Measurements from ENCODE around the gene CCN6. TPM values are rescaled to one million over a fixed set of nuclear protein-coding genes. Genes with fewer than 3 reads are reported as not detected.
"Not testable (repeated sequence)": the region's sequence is repeated elsewhere in the genome, so short reads cannot be mapped to it uniquely, and the experiment has no call there.

Gene CCN6
- total RNA-seq, 1 donor from 2014 or later: 0.34 TPM

GRCh38 chr6:112044196-112044595 lies 9.7 kb upstream of the CCN6 start:
- Mint-ChIP-seq H3K4me1 (ENCODE audit: low read depth) (peaks cover 31% of the 10 kb centered on the region), H3K9me3 (no peaks in the 10 kb centered on the region), H3K4me3 (ENCODE audit: low read depth) (peak overlapping the region; percentile 91), H3K27me3 (ENCODE audit: low read depth) (no peaks in the 10 kb centered on the region), H3K36me3 (ENCODE audit: low read depth) (no peaks in the 10 kb centered on the region), H3K27ac (peak overlapping the region; percentile 98)
- no peak for DNase-seq (ENCODE audit: low spot score)
- intact Hi-C loops (cut with micrococcal nuclease): loop anchor here (5.0 kb wide), 1 partner anchor 1227 kb away; the partner anchor contains the start of gene CDK19

DNA sequence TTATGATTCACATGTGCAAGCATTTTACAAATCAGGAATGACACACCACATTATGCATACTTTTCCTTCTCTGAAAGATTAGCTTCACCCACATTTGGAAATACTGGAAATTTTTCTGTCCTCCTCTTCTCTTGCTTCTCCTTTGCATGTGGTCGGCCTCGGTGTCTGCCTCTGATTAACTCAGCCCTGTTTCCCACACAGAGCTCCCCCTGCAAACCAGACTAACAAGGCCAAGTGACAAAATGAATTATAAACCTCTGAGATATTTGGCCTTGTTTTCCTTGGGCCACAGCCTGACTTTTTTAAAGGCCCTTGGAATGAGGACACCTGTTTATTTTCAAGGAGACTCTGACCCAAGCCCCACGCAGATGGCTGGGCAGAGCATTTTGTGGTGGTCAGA lies 9.0 kb upstream of the CCN6 start:
- Mint-ChIP-seq H3K4me3 (ENCODE audit: low read depth) (no peak overlapping the region), H3K4me1 (ENCODE audit: low read depth) (peaks cover 31% of the 10 kb centered on the region), H3K9me3 (no peaks in the 10 kb centered on the region), H3K27me3 (ENCODE audit: low read depth) (no peaks in the 10 kb centered on the region), H3K36me3 (ENCODE audit: low read depth) (no peaks in the 10 kb centered on the region), H3K27ac (no peak overlapping the region)
- no peak for DNase-seq (ENCODE audit: low spot score)
- intact Hi-C loops (cut with micrococcal nuclease): loop anchor here (5.0 kb wide), 1 partner anchor 1228 kb away; the partner anchor contains the start of gene CDK19

- H3K27ac Mint-ChIP-seq; H3K9me3 Mint-ChIP-seq; H3K36me3 Mint-ChIP-seq (ENCODE audit: low read depth); H3K27me3 Mint-ChIP-seq (ENCODE audit: low read depth); intact Hi-C loops (cut with micrococcal nuclease); DNase-seq (ENCODE audit: low spot score); H3K4me3 Mint-ChIP-seq (ENCODE audit: low read depth): not testable (repeated sequence)
- peaks cover 20% of the 10 kb centered on the region for H3K4me1 Mint-ChIP-seq (ENCODE audit: low read depth)
Measured at GRCh38 chr6:112047523-112047922, 6.4 kb upstream of the CCN6 start.

DNA sequence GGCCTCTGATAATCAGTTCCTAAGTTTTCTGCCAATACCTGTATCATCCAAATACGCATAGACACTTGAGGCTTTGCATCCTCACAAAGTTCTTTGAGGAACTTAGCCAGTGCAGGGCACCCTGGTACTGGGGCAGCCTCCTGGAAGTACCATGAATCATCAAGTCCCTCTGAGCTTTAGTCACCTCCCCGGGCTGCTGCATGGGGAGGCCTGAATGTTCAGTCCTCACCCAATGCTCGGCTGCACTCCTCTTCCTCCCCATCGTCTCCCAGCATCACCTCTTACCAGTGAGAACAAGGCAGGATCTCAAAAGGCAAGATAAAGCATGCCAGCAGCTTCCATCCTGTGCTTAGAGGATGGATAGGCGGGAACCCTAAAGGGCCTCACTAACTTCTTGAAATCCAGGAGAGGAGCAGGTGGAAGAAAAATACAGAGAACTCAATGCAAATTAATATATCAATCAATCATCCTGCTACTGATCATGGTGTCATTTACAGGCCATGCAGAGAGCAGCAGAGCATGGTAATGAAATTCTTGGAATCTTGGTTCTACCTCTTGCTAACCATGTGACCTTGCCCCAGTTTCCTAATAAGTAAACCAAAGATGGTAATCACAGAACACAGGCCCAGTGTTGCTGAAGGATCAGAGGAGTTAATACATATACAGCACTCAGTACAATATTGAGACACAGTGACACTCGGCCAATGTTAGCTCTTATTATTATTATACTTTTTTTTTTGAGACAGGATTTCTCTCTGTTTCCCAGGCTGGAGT lies 4.7 kb upstream of the CCN6 start:
- Mint-ChIP-seq H3K36me3 (ENCODE audit: low read depth) (no peaks in the 10 kb centered on the region), H3K9me3 (no peaks in the 10 kb centered on the region), H3K27ac (no peak overlapping the region), H3K27me3 (ENCODE audit: low read depth) (no peaks in the 10 kb centered on the region), H3K4me1 (ENCODE audit: low read depth) (peaks cover 10% of the 10 kb centered on the region), H3K4me3 (ENCODE audit: low read depth) (no peak overlapping the region)
- intact Hi-C loops (cut with micrococcal nuclease): no loop called here
- no peak for DNase-seq (ENCODE audit: low spot score)

- Mint-ChIP-seq H3K9me3 (no peaks in the 10 kb centered on the region), H3K27ac (no peak overlapping the region), H3K36me3 (ENCODE audit: low read depth) (no peaks in the 10 kb centered on the region), H3K4me1 (ENCODE audit: low read depth) (peaks cover 10% of the 10 kb centered on the region), H3K27me3 (ENCODE audit: low read depth) (peaks cover 2% of the 10 kb centered on the region), H3K4me3 (ENCODE audit: low read depth) (no peak overlapping the region)
- no peak for DNase-seq (ENCODE audit: low spot score)
- intact Hi-C loops (cut with micrococcal nuclease): no loop called here
Measured at GRCh38 chr6:112049996-112050395, 3.9 kb upstream of the CCN6 start.

DNA sequence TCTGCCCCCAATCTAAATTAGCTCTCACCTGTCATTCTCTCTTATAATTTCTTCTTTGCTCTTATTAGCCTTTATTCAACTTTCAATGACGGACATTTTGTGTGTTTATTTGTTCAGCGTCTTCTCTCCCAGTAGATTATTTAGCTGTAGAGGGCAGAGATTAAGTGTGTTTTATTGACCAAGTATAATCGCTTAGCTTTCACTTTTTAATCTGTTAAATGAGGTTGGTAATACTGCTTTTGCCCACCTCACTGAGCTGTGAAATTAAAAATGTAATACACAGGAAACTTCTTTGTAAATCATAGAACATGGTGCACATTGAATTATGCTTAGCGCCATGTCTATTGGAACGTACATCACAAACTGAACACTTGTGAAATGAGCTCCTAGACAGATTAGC lies 3.5 kb upstream of the CCN6 start:
- no peak for DNase-seq (ENCODE audit: low spot score)
- intact Hi-C loops (cut with micrococcal nuclease): no loop called here
- peaks cover 10% of the 10 kb centered on the region for H3K4me1 Mint-ChIP-seq (ENCODE audit: low read depth)
- H3K9me3 Mint-ChIP-seq: no peaks in the 10 kb centered on the region
- H3K27ac Mint-ChIP-seq: no peak overlapping the region
- H3K36me3 Mint-ChIP-seq (ENCODE audit: low read depth): no peaks in the 10 kb centered on the region
- peaks cover 5% of the 10 kb centered on the region for H3K27me3 Mint-ChIP-seq (ENCODE audit: low read depth)
- no peak overlapping the region for H3K4me3 Mint-ChIP-seq (ENCODE audit: low read depth)

DNA sequence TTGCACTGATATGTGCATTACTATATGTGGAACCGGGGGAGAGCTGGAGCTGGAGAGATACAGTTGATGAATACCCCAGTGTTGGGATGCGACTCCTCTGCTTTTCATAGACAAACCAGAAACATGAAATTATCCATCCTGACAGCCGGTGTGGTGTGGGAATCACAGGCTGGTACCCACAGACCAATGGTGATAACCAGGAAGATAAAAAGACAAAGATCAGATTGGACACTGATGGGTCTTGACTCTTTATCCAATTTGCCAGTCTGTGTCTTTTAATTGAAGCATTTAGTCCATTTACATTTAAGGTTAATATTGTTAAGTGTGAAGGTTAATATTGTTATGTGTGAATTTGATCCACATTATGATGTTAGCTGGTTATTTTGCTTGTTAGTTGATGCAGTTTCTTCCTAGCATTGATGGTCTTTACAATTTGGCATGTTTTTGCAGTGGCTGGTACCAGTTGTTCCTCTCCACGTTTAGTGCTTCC lies 2.6 kb upstream of the CCN6 start:
- not testable (repeated sequence) for H3K36me3 Mint-ChIP-seq (ENCODE audit: low read depth); H3K27me3 Mint-ChIP-seq (ENCODE audit: low read depth)

GRCh38 chr6:112054555-112055190 lies 769 bp downstream of the CCN6 start:
- Mint-ChIP-seq H3K4me1 (ENCODE audit: low read depth) (peaks cover 4% of the 10 kb centered on the region), H3K27me3 (ENCODE audit: low read depth) (peaks cover 6% of the 10 kb centered on the region), H3K27ac (no peak overlapping the region), H3K4me3 (ENCODE audit: low read depth) (no peak overlapping the region), H3K36me3 (ENCODE audit: low read depth) (no peaks in the 10 kb centered on the region), H3K9me3 (no peaks in the 10 kb centered on the region)
- no peak for DNase-seq (ENCODE audit: low spot score)
- intact Hi-C loops (cut with micrococcal nuclease): no loop called here

More for the DNA sequence above, 2.6 kb upstream of the CCN6 start:
- H3K4me1 Mint-ChIP-seq (ENCODE audit: low read depth): peaks cover 10% of the 10 kb centered on the region
- H3K4me3 Mint-ChIP-seq (ENCODE audit: low read depth); H3K27ac Mint-ChIP-seq; DNase-seq (ENCODE audit: low spot score); H3K9me3 Mint-ChIP-seq; intact Hi-C loops (cut with micrococcal nuclease): not testable (repeated sequence)

- intact Hi-C loops (cut with micrococcal nuclease): no loop called here
- no peaks in the 10 kb centered on the region for H3K36me3 Mint-ChIP-seq (ENCODE audit: low read depth)
- no peaks in the 10 kb centered on the region for H3K9me3 Mint-ChIP-seq
- no peak for DNase-seq (ENCODE audit: low spot score)
- H3K4me1 Mint-ChIP-seq (ENCODE audit: low read depth): no peaks in the 10 kb centered on the region
- no peak overlapping the region for H3K27ac Mint-ChIP-seq
- peaks cover 6% of the 10 kb centered on the region for H3K27me3 Mint-ChIP-seq (ENCODE audit: low read depth)
- no peak overlapping the region for H3K4me3 Mint-ChIP-seq (ENCODE audit: low read depth)
Measured at GRCh38 chr6:112058243-112059032, 4.5 kb downstream of the CCN6 start.

GRCh38 chr6:112061605-112062004 lies 7.7 kb downstream of the CCN6 start:
- H3K27me3 Mint-ChIP-seq (ENCODE audit: low read depth): peaks cover 6% of the 10 kb centered on the region
- H3K36me3 Mint-ChIP-seq (ENCODE audit: low read depth): no peaks in the 10 kb centered on the region
- intact Hi-C loops (cut with micrococcal nuclease): no loop called here
- no peaks in the 10 kb centered on the region for H3K4me1 Mint-ChIP-seq (ENCODE audit: low read depth)
- no peak for DNase-seq (ENCODE audit: low spot score)
- no peak overlapping the region for H3K4me3 Mint-ChIP-seq (ENCODE audit: low read depth)
- H3K27ac Mint-ChIP-seq: no peak overlapping the region
- H3K9me3 Mint-ChIP-seq: no peaks in the 10 kb centered on the region

- no peaks in the 10 kb centered on the region for H3K9me3 Mint-ChIP-seq
- H3K27me3 Mint-ChIP-seq (ENCODE audit: low read depth): peaks cover 6% of the 10 kb centered on the region
- no peaks in the 10 kb centered on the region for H3K36me3 Mint-ChIP-seq (ENCODE audit: low read depth)
- intact Hi-C loops (cut with micrococcal nuclease): no loop called here
- H3K4me3 Mint-ChIP-seq (ENCODE audit: low read depth): no peak overlapping the region
- no peaks in the 10 kb centered on the region for H3K4me1 Mint-ChIP-seq (ENCODE audit: low read depth)
- no peak overlapping the region for H3K27ac Mint-ChIP-seq
- no peak for DNase-seq (ENCODE audit: low spot score)
Measured at GRCh38 chr6:112062966-112063365, 9.1 kb downstream of the CCN6 start.

DNA sequence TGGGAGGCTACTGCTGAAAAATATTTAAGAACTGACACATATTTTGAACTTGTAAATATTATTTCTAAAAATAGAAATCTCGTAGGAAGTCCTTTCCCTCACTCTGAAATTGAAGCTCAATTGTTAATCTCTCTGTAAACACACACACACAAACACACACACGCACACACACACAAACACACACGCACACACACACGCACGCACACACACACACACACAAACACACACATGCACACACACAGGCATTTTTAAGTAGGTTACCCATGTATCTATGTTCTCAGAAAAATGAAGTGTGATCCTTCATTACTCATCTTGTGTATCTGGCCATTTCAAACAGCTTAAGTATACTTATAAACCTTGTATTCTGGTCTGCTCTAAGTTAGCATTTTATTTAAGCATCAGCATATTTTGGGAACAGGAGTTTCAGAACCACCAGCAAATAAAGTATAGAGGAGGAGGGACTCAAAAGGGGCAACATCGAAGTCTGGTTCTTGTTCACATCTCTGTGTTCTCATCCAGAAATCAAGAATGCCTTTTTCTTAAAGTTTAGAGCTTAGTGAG lies 11.6 kb downstream of the CCN6 start:
- intact Hi-C loops (cut with micrococcal nuclease): no loop called here

More for the DNA sequence above, 11.6 kb downstream of the CCN6 start:
- Mint-ChIP-seq H3K4me3 (ENCODE audit: low read depth) (no peak overlapping the region), H3K27ac (no peak overlapping the region), H3K36me3 (ENCODE audit: low read depth) (peaks cover 6% of the 10 kb centered on the region), H3K4me1 (ENCODE audit: low read depth) (no peaks in the 10 kb centered on the region), H3K9me3 (no peaks in the 10 kb centered on the region), H3K27me3 (ENCODE audit: low read depth) (peaks cover 6% of the 10 kb centered on the region)
- DNase-seq (ENCODE audit: low spot score): no peak

Data from activated T-helper 2 cell treated with anti-CD3 and anti-CD28 coated beads, Interferon-gamma antibody, Interleukin-2, Interleukin-4, amounts not matched to agents 10 μg/mL and 5 μg/mL and 100 μg/mL, durations not matched to agents 14 hours and 24 hours and 36 hours (primary cell).